Subcutaneous adipose tissue (tissue), 4 donors: ENCODE data around the gene CPNE1. TPM values are rescaled to one million over a fixed set of nuclear protein-coding genes. Genes with fewer than 3 reads are reported as not detected.

Experiments
- total RNA-seq, 4 donors: library from RNA; depleted of rRNA; stranded (reverse); fragments of >200 nt; gene quantifications; one replicate each; pipeline ENCODE4 v1.1.0, GENCODE V29; 2016
- TF ChIP-seq, protein P1 (sequence below): fragments of 450-650 bp; IDR thresholded peaks from one replicate; pipeline ENCODE4 v1.5.1; 2016; ENCODE audit warnings: low read depth, mild to moderate bottlenecking, control low read depth, antibody characterized with exemption, moderate library complexity

The CPNE1 gene
- total RNA-seq, 4 donors from 2014 or later: 50.6 to 115 (median 87.1) TPM

- TF ChIP-seq, protein P1, sequence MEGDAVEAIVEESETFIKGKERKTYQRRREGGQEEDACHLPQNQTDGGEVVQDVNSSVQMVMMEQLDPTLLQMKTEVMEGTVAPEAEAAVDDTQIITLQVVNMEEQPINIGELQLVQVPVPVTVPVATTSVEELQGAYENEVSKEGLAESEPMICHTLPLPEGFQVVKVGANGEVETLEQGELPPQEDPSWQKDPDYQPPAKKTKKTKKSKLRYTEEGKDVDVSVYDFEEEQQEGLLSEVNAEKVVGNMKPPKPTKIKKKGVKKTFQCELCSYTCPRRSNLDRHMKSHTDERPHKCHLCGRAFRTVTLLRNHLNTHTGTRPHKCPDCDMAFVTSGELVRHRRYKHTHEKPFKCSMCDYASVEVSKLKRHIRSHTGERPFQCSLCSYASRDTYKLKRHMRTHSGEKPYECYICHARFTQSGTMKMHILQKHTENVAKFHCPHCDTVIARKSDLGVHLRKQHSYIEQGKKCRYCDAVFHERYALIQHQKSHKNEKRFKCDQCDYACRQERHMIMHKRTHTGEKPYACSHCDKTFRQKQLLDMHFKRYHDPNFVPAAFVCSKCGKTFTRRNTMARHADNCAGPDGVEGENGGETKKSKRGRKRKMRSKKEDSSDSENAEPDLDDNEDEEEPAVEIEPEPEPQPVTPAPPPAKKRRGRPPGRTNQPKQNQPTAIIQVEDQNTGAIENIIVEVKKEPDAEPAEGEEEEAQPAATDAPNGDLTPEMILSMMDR: no peak
Measured at GRCh38 chr20:35595901-35596300, 68.8 kb downstream of the CPNE1 start.

DNA sequence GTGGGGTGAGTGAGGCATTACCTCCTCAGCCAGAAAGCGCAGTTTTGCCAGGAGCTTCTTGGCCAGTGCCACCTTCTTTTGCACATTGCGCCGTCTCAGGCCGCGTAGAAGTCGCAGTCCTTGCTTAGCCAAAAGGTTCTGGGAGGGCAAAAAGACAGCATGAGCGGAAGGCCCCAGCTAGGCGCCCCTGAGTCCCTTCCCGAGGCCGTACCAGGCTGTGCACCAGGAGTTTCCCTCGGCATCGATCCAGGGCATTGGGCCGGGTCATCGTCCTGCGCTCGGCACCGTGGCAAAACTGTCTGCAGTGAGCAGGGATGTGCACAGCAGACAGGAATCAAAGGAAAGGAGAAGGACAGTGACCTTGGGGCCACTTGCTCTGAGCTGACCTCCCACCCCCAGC is 69.2 kb downstream of the CPNE1 start:
- TF ChIP-seq, protein P1: no peak

DNA sequence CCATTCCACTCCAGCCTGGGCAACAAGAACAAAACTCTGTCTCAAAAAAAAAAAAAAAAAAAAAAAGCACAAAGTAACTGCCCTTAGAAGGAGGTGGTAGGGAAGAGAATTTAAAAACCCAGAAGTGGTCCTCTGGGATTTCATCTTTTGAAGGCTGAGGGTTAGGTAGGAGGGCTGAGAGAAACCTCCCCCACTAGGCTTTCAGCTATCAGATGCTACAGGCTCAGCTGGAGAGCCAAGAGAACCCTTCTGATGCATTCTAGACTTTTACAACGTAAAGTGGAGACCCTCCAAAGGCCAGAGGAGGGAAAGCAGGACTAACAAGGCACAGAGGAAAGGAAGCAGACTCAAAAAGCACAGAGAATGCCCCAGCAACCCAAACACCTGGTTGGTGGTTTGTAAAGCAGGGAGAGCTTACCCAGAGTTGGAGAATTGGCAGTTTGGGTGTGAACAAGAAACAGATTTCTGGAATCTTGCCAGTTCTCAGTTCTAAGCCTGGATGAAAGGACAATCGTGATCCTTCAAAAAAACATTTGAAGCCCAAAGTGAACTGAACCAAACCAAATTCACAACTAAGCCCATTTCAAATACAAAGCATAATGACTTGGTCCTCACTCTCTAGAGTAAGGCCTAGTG is 72.2 kb downstream of the CPNE1 start:
- TF ChIP-seq, protein P1: no peak

- TF ChIP-seq, protein P1: no peak
Measured at GRCh38 chr20:35588397-35588796, 76.3 kb downstream of the CPNE1 start.

DNA sequence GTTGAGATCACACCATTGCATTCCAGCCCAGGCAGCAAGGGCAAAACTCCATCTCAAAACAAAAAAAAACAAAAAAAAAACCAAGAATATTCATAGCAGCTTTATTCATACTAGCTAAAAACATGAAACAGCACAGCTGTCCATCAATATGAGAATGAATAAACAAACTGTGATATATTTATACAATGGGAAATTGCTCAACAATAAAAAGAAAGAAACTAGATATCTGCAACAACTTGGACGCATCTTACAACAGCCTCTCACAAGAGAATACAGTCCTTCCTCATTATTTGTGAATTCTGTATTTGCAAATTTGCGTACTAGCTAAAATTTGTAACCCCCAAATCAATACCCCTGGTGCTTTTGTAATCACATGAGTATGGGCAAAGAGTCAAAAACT is 77.3 kb downstream of the CPNE1 start:
- TF ChIP-seq, protein P1: no peak

DNA sequence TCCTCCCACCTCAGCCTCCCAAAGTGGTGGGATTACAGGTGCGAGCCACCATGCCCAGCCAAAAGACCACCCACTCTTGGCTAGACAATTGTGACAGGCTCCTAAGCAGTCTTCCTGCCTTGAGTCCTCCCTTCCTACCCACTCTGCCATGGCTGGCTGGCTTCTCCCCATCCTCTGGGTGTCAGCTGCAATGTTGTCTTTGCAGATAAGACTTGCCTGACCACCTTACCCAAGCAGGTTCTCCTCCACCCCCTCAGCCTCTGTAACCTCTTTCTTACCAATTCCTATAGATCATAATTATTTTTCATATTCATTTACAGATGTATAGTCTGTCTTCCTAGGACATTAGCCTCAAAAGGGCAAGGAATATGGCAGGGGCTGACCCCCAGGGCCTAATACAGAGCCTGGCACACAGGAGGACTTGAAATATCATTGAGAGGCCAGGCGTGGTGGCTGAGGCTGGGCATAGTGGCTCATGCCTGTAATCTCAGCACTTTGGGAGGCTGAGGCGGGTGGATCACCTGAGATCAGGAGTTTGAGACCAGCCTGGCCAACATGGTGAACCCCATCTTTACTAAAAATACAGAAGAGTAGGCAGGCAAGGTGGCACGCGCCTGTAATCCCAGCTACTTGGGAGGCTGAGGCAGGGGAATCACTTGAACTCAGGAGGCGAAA is 77.8 kb downstream of the CPNE1 start:
- TF ChIP-seq, protein P1: no peak

DNA sequence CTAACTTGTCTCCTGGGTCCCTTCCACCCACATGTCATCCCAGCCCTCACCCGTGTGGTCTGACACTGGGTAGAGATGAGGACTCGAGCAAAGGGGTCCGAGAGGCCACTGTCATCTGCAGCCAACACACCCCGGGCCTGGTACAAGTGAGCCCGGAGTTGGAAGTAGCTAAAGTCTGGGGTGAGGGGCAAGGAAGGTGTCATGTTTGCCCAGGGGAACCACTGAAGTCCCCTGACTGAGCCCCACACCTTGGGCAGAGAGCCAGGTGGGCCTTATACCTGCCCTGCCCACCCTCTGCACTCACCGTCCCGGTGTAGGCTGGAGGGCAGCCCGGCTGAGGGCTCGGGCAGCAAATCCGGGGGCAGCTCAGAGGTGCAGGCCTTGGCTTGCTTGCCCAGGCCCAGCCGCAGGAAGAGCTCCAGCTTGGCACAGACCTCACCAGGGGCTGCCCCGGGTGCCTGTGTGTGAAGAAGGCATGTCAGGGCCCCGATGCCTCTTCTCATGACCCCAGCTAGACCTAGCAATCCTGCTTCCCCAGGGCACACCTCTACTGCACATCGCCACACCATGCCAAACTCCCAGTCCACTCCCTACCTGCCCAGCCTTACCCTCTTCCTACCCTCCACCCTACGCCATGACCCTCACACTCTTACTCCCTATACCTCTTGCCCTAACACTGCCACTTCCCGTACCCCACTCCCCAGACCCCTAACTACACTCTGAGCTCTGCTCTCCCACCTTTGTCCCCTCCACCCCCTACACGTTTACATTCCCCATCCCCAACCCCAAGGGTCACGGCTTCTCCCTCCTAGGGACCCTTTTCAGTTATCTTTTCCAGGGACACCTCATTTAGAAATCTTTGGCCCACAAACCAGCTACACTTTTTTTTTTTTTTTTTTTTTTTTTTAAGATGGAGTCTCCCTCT is 80.8 kb downstream of the CPNE1 start:
- TF ChIP-seq, protein P1: no peak
